SJCRH30 (cell line): ENCODE data around the gene SMAD5. TPM values are rescaled to one million over a fixed set of nuclear protein-coding genes. Genes with fewer than 3 reads are reported as not detected.
A peak's percentile ranks its signal among the peaks of the same experiment; 100 is the strongest.

Experiments used
- DNase-seq, 2 experiments: peaks; one replicate each; pipeline ENCODE4 v3.0.0-alpha.2; 2015 to 2020
- H3K27ac ChIP-seq: fragments of 250-450 bp; sonication (Bioruptor Pico); 2 replicates; pipeline ENCODE4 v1.5.1; 2020; ENCODE audit warnings: mild to moderate bottlenecking, moderate library complexity
- H3K27me3 ChIP-seq: fragments of 250-450 bp; sonication (Bioruptor Pico); 2 replicates; pipeline ENCODE4 v1.5.1; 2020; ENCODE audit warnings: mild to moderate bottlenecking, moderate library complexity
- H3K36me3 ChIP-seq: fragments of 250-450 bp; sonication (Bioruptor Pico); 2 replicates; pipeline ENCODE4 v1.5.1; 2020; ENCODE audit warnings: mild to moderate bottlenecking, moderate library complexity
- H3K4me1 ChIP-seq: fragments of 250-450 bp; sonication (Bioruptor Pico); 2 replicates; pipeline ENCODE4 v1.5.1; 2020; ENCODE audit warnings: mild to moderate bottlenecking, moderate library complexity
- H3K4me3 ChIP-seq: fragments of 250-450 bp; sonication (Bioruptor Pico); 2 replicates; pipeline ENCODE4 v1.5.1; 2020; ENCODE audit warnings: mild to moderate bottlenecking, moderate library complexity
- H3K9me3 ChIP-seq: fragments of 250-450 bp; sonication (Bioruptor Pico); replicated peaks from 2 replicates; pipeline ENCODE4 v1.5.1; 2020; ENCODE audit warnings: mild to moderate bottlenecking, moderate library complexity
- total RNA-seq: library from RNA; depleted of rRNA; stranded (reverse); fragments of >200 nt; shearing (Covaris generic); gene quantifications from 2 replicates; pipeline ENCODE4 v1.2.3, GENCODE V29; 2014

Gene SMAD5
- total RNA-seq, 1 experiment from 2014 or later, result 79.5 TPM

GRCh38 chr5:136205941-136206340 lies 73.3 kb downstream of the SMAD5 start:
- no peak overlapping the region for H3K4me3 ChIP-seq
- H3K27me3 ChIP-seq, result no peaks in the 10 kb centered on the region; the same call in 1 of the 2 replicates
- no peak overlapping the region for H3K27ac ChIP-seq
- no peaks in the 10 kb centered on the region for H3K9me3 ChIP-seq
- no peaks in the 10 kb centered on the region for H3K36me3 ChIP-seq
- DNase-seq, result no peak
- no peaks in the 10 kb centered on the region for H3K4me1 ChIP-seq

GRCh38 chr5:136206361-136206760 lies 73.7 kb downstream of the SMAD5 start:
- no peaks in the 10 kb centered on the region for H3K4me1 ChIP-seq
- no peak for DNase-seq
- H3K27me3 ChIP-seq, result no peaks in the 10 kb centered on the region; the same call in 1 of the 2 replicates

GRCh38 chr5:136207631-136208030 lies 75.0 kb downstream of the SMAD5 start:
- Histone ChIP-seq H3K4me1 (no peaks in the 10 kb centered on the region), H3K9me3 (no peaks in the 10 kb centered on the region), H3K4me3 (no peak overlapping the region), H3K36me3 (no peaks in the 10 kb centered on the region), H3K27me3 (no peaks in the 10 kb centered on the region; the same call in 1 of the 2 replicates), H3K27ac (no peak overlapping the region)
- no peak for DNase-seq

More at GRCh38 chr5:136206361-136206760, 73.7 kb downstream of the SMAD5 start:
- Histone ChIP-seq H3K27ac (no peak overlapping the region), H3K9me3 (no peaks in the 10 kb centered on the region), H3K4me3 (no peak overlapping the region), H3K36me3 (no peaks in the 10 kb centered on the region)

GRCh38 chr5:136208916-136209315 lies 76.3 kb downstream of the SMAD5 start:
- H3K9me3 ChIP-seq, result no peaks in the 10 kb centered on the region
- no peaks in the 10 kb centered on the region for H3K4me1 ChIP-seq
- H3K27me3 ChIP-seq, result peaks cover 7% of the 10 kb centered on the region; the same call in 1 of the 2 replicates
- H3K27ac ChIP-seq, result no peak overlapping the region
- no peak for DNase-seq
- no peak overlapping the region for H3K4me3 ChIP-seq
- no peaks in the 10 kb centered on the region for H3K36me3 ChIP-seq

- Histone ChIP-seq H3K27me3 (peaks cover 13% of the 10 kb centered on the region; the same call in 1 of the 2 replicates), H3K4me3 (no peak overlapping the region), H3K9me3 (no peaks in the 10 kb centered on the region), H3K36me3 (no peaks in the 10 kb centered on the region), H3K4me1 (no peaks in the 10 kb centered on the region), H3K27ac (no peak overlapping the region)
- no peak for DNase-seq
Measured at GRCh38 chr5:136209346-136209910, 76.8 kb downstream of the SMAD5 start.

GRCh38 chr5:136210259-136210658 lies 77.6 kb downstream of the SMAD5 start:
- peaks cover 14% of the 10 kb centered on the region; the same call in 1 of the 2 replicates for H3K27me3 ChIP-seq
- peak; percentile 30 to 45 for DNase-seq
- no peak overlapping the region for H3K4me3 ChIP-seq

GRCh38 chr5:136211282-136212040 lies 78.8 kb downstream of the SMAD5 start:
- no peak for DNase-seq
- H3K4me3 ChIP-seq, result no peak overlapping the region
- no peaks in the 10 kb centered on the region for H3K9me3 ChIP-seq
- H3K27me3 ChIP-seq, result peaks cover 14% of the 10 kb centered on the region; the same call in 1 of the 2 replicates
- no peaks in the 10 kb centered on the region for H3K36me3 ChIP-seq
- no peaks in the 10 kb centered on the region for H3K4me1 ChIP-seq
- no peak overlapping the region for H3K27ac ChIP-seq

More at GRCh38 chr5:136210259-136210658, 77.6 kb downstream of the SMAD5 start:
- Histone ChIP-seq H3K27ac (no peak overlapping the region), H3K36me3 (no peaks in the 10 kb centered on the region), H3K4me1 (no peaks in the 10 kb centered on the region), H3K9me3 (no peaks in the 10 kb centered on the region)

GRCh38 chr5:136212252-136212721 lies 79.6 kb downstream of the SMAD5 start:
- H3K27me3 ChIP-seq, result peaks cover 14% of the 10 kb centered on the region; the same call in 1 of the 2 replicates
- H3K9me3 ChIP-seq, result no peaks in the 10 kb centered on the region
- H3K36me3 ChIP-seq, result no peaks in the 10 kb centered on the region
- no peaks in the 10 kb centered on the region for H3K4me1 ChIP-seq
- H3K4me3 ChIP-seq, result no peak overlapping the region
- DNase-seq, result peak; percentile 55 to 78
- no peak overlapping the region for H3K27ac ChIP-seq

GRCh38 chr5:136213919-136214493 lies 81.4 kb downstream of the SMAD5 start:
- H3K4me3 ChIP-seq, result no peak overlapping the region
- no peaks in the 10 kb centered on the region for H3K9me3 ChIP-seq
- no peaks in the 10 kb centered on the region for H3K4me1 ChIP-seq
- H3K27ac ChIP-seq, result no peak overlapping the region
- peaks cover 14% of the 10 kb centered on the region; the same call in 1 of the 2 replicates for H3K27me3 ChIP-seq
- H3K36me3 ChIP-seq, result no peaks in the 10 kb centered on the region
- no peak for DNase-seq

- DNase-seq, result no peak
- H3K4me1 ChIP-seq, result no peaks in the 10 kb centered on the region
- no peak overlapping the region for H3K4me3 ChIP-seq
- no peak overlapping the region for H3K27ac ChIP-seq
- H3K9me3 ChIP-seq, result no peaks in the 10 kb centered on the region
- no peaks in the 10 kb centered on the region for H3K36me3 ChIP-seq
- H3K27me3 ChIP-seq, result peaks cover 14% of the 10 kb centered on the region; the same call in 1 of the 2 replicates
Measured at GRCh38 chr5:136215812-136216211, 83.2 kb downstream of the SMAD5 start.

GRCh38 chr5:136216230-136216629 lies 83.6 kb downstream of the SMAD5 start:
- H3K4me3 ChIP-seq, result no peak overlapping the region
- H3K4me1 ChIP-seq, result no peaks in the 10 kb centered on the region
- DNase-seq, result no peak
- H3K9me3 ChIP-seq, result no peaks in the 10 kb centered on the region
- no peaks in the 10 kb centered on the region for H3K36me3 ChIP-seq
- H3K27me3 ChIP-seq, result peaks cover 14% of the 10 kb centered on the region; the same call in 1 of the 2 replicates
- no peak overlapping the region for H3K27ac ChIP-seq

GRCh38 chr5:136221340-136221739 lies 88.7 kb downstream of the SMAD5 start:
- Histone ChIP-seq H3K27me3 (no peaks in the 10 kb centered on the region), H3K4me3 (no peak overlapping the region), H3K27ac (no peak overlapping the region), H3K36me3 (no peaks in the 10 kb centered on the region), H3K4me1 (no peaks in the 10 kb centered on the region), H3K9me3 (0 out of 2 replicates have a peak, but pooled peaks cover 3% of the 10 kb centered on the region)
- DNase-seq, result no peak

GRCh38 chr5:136222580-136223235 lies 90.1 kb downstream of the SMAD5 start:
- no peak for DNase-seq
- Histone ChIP-seq H3K27me3 (no peaks in the 10 kb centered on the region), H3K4me3 (no peak overlapping the region), H3K9me3 (0 out of 2 replicates have a peak, but pooled peaks cover 3% of the 10 kb centered on the region), H3K36me3 (no peaks in the 10 kb centered on the region), H3K4me1 (no peaks in the 10 kb centered on the region), H3K27ac (no peak overlapping the region)

GRCh38 chr5:136225796-136226195 lies 93.2 kb downstream of the SMAD5 start:
- H3K36me3 ChIP-seq, result no peaks in the 10 kb centered on the region
- H3K4me1 ChIP-seq, result no peaks in the 10 kb centered on the region
- H3K27ac ChIP-seq, result no peak overlapping the region
- H3K9me3 ChIP-seq, result 0 out of 2 replicates have a peak, but pooled peaks cover 3% of the 10 kb centered on the region
- H3K4me3 ChIP-seq, result no peak overlapping the region
- DNase-seq, result no peak
- H3K27me3 ChIP-seq, result 0 out of 2 replicates have a peak, but pooled peaks cover 14% of the 10 kb centered on the region
